A673 (cell line): ENCODE measurements around the gene CXorf66. TPM values are rescaled to one million over a fixed set of nuclear protein-coding genes. Genes with fewer than 3 reads are reported as not detected.

Source experiments
- BruUV-seq: library from RNA; stranded (reverse); fragments of 400-500 nt; replicated peaks from 2 replicates; lab custom pipeline; 2021; lab: Mats Ljungman, UMichigan
- CTCF ChIA-PET: fragments of 300-600 bp; sonication (Branson Sonifier 250); formaldehyde crosslinking; loops from one replicate; lab custom pipeline; 2022; ENCODE audit warnings: antibody characterized with exemption; lab: Charles Lee
- POLR2A ChIA-PET: fragments of 300-600 bp; sonication (Branson Sonifier 250); formaldehyde crosslinking; loops from one replicate; lab custom pipeline; 2022; ENCODE audit warnings: antibody characterized with exemption; ENCODE audit not compliant: low non-redundant PET; lab: Charles Lee
- DNase-seq: peaks from one replicate; pipeline ENCODE4 v3.0.0-alpha.2; 2015; ENCODE audit warnings: low spot score
- H3K27ac ChIP-seq: fragments of 200-600 bp; sonication (generic); 2 replicates; pipeline ENCODE4 v1.5.1; 2016; ENCODE audit warnings: mixed run types, low read depth, mild to moderate bottlenecking, mixed read lengths, antibody characterized with exemption, low read length; ENCODE audit not compliant: poor library complexity, severe bottlenecking
- H3K27me3 ChIP-seq: fragments of 200-600 bp; sonication (generic); replicated peaks from 2 replicates; pipeline ENCODE4 v1.6.1; 2017; ENCODE audit warnings: mixed run types, low read depth, mild to moderate bottlenecking, mixed read lengths, antibody characterized with exemption, low read length; ENCODE audit not compliant: insufficient read depth, poor library complexity
- H3K36me3 ChIP-seq: fragments of 200-600 bp; sonication (generic); 2 replicates; pipeline ENCODE4 v1.6.1; 2016; ENCODE audit warnings: mixed run types, mild to moderate bottlenecking, mixed read lengths, antibody characterized with exemption, low read length; ENCODE audit not compliant: insufficient read depth, poor library complexity, severe bottlenecking
- H3K4me1 ChIP-seq: fragments of 200-600 bp; sonication (generic); 2 replicates; pipeline ENCODE4 v1.6.1; 2017; ENCODE audit warnings: mixed run types, mild to moderate bottlenecking, mixed read lengths, antibody characterized with exemption, low read length; ENCODE audit not compliant: insufficient read depth, poor library complexity, severe bottlenecking
- H3K4me3 ChIP-seq: fragments of 200-600 bp; sonication (generic); 2 replicates; pipeline ENCODE4 v1.5.1; 2016; ENCODE audit warnings: low read depth, mixed run types, mild to moderate bottlenecking, mixed read lengths, low read length; ENCODE audit not compliant: poor library complexity, severe bottlenecking
- H3K9me3 ChIP-seq: fragments of 200-600 bp; sonication (generic); 2 replicates; pipeline ENCODE4 v1.6.1; 2016; ENCODE audit warnings: mixed run types, low read depth, mild to moderate bottlenecking, mixed read lengths, antibody characterized with exemption, low read length; ENCODE audit not compliant: poor library complexity, severe bottlenecking
- CTCF ChIP-seq: fragments of 300-800, 200-600 bp; sonication (generic); conservative IDR thresholded peaks from 2 replicates; pipeline ENCODE4 v1.5.1; 2017; ENCODE audit warnings: low read depth, mild to moderate bottlenecking, antibody characterized with exemption, low read length, moderate library complexity, mixed read lengths
- EZH2 ChIP-seq: fragments of 200-600 bp; sonication (generic); IDR thresholded peaks from 2 replicates; pipeline ENCODE4 v1.6.1; 2017; ENCODE audit warnings: borderline replicate concordance, low read depth, mild to moderate bottlenecking, mixed read lengths, antibody characterized with exemption, low read length; ENCODE audit not compliant: poor library complexity, severe bottlenecking
- intact Hi-C: fragments of 100-400 bp; cut with micrococcal nuclease; formaldehyde crosslinking; loops from one replicate; pipeline ENCODE4 v1.10.0; 2022; ENCODE audit not compliant: unreplicated experiment
- total RNA-seq: library from RNA; stranded (reverse); gene quantifications from 2 replicates; pipeline ENCODE4 v1.2.3, GENCODE V29; 2021

The CXorf66 gene
- total RNA-seq, 1 experiment from 2014 or later = not detected

- no peaks in the 10 kb centered on the region for H3K36me3 ChIP-seq
- no TSS peak for BruUV-seq
- DNase-seq = peak; percentile 21
- TF ChIP-seq EZH2 = no peak
- no peak for TF ChIP-seq CTCF
- intact Hi-C loops = no loop called here
- ChIA-PET CTCF (no interaction called here), POLR2A (no interaction called here)
- H3K9me3 ChIP-seq = no peaks in the 10 kb centered on the region
- H3K27me3 ChIP-seq = no peaks in the 10 kb centered on the region
- H3K27ac ChIP-seq = peak overlapping the region; percentile 96
- H3K4me3 ChIP-seq = no peak overlapping the region
- H3K4me1 ChIP-seq = peaks cover 42% of the 10 kb centered on the region
Observed at GRCh38 chrX:139969286-139969685, 4.0 kb upstream of the CXorf66 start.

- Histone ChIP-seq H3K9me3 (no peaks in the 10 kb centered on the region), H3K27ac (no peak overlapping the region), H3K27me3 (no peaks in the 10 kb centered on the region), H3K36me3 (no peaks in the 10 kb centered on the region), H3K4me3 (no peak overlapping the region), H3K4me1 (peaks cover 31% of the 10 kb centered on the region)
- ChIA-PET POLR2A (no interaction called here), CTCF (no interaction called here)
- no TSS peak for BruUV-seq
- intact Hi-C loops = no loop called here
- TF ChIP-seq CTCF (no peak), EZH2 (no peak)
- DNase-seq = no peak
Observed at GRCh38 chrX:139967750-139968149, 2.4 kb upstream of the CXorf66 start.

GRCh38 chrX:139967300-139967699, 2.0 kb upstream of the CXorf66 start:
- Histone ChIP-seq H3K36me3 (no peaks in the 10 kb centered on the region), H3K9me3 (no peaks in the 10 kb centered on the region), H3K4me3 (no peak overlapping the region), H3K27ac (no peak overlapping the region), H3K4me1 (peaks cover 27% of the 10 kb centered on the region), H3K27me3 (no peaks in the 10 kb centered on the region)
- POLR2A ChIA-PET = no interaction called here
- BruUV-seq = no TSS peak
- intact Hi-C loops = no loop called here
- TF ChIP-seq EZH2 (no peak), CTCF (peak; percentile 49; the same call in 1 of the 2 replicates)
- CTCF ChIA-PET = interaction anchor here (0.6 kb wide), 1 partner anchor 120 kb away, joined by 6 read pairs; no protein-coding TSS in a partner anchor
- peak; percentile 50 for DNase-seq
